Prostate gland (tissue), 2 donors: ENCODE data around the gene TIMM17B. TPM values are rescaled to one million over a fixed set of nuclear protein-coding genes. Genes with fewer than 3 reads are reported as not detected.
A peak's percentile ranks its signal among the peaks of the same experiment; 100 is the strongest.

Experiments
- DNase-seq: peaks from one replicate; pipeline ENCODE4 v3.0.0-alpha.2; 2019; ENCODE audit warnings: low spot score
- H3K27ac ChIP-seq, 2 donors: fragments of 200-600 bp; sonication (generic); 2 replicates each; pipeline ENCODE4 v1.5.1; 2017 to 2019
- H3K27me3 ChIP-seq: fragments of 200-600 bp; sonication (generic); replicated peaks from 2 replicates; pipeline ENCODE4 v1.5.1; 2019; ENCODE audit not compliant: insufficient read depth
- H3K36me3 ChIP-seq, 2 donors: fragments of 200-600 bp; sonication (generic); 1 replicate in 1 of 2; 2 replicates in 1 of 2; pipeline versions ENCODE4 v1.5.1 to v1.8.1; 2017 to 2019
- H3K4me1 ChIP-seq: fragments of 200-600 bp; sonication (generic); replicated peaks from 2 replicates; pipeline ENCODE4 v1.5.1; 2019
- H3K4me3 ChIP-seq, 2 donors: fragments of 200-600 bp; sonication (generic); 2 replicates each; pipeline ENCODE4 v1.5.1; 2017 to 2019
- H3K9me3 ChIP-seq: fragments of 200-600 bp; sonication (generic); 2 replicates; pipeline ENCODE4 v1.5.1; 2017
- POLR2A ChIP-seq: fragments of 450-650 bp; IDR thresholded peaks from one replicate; pipeline ENCODE4 v1.6.1; 2016; ENCODE audit warnings: antibody characterized with exemption, mild to moderate bottlenecking
- POLR2AphosphoS5 ChIP-seq: sonication (generic); formaldehyde crosslinking; IDR thresholded peaks from one replicate; pipeline ENCODE4 v1.6.1; 2017; ENCODE audit warnings: antibody characterized with exemption
- WGBS: methylation state at CpG from one replicate; pipeline ENCODE4 v1.1.5; 2018; 5-methylcytosine and 5-hydroxymethylcytosine counted together
- intact Hi-C: fragments of 100-400 bp; cut with DNase I; formaldehyde crosslinking; loops from one replicate; pipeline ENCODE4 v1.14.2; 2022
- total RNA-seq, 2 donors: library from RNA; depleted of rRNA; stranded (reverse); fragments of >200 nt; gene quantifications; one replicate each; pipeline ENCODE4 v1.1.0, GENCODE V29; 2016
- TF ChIP-seq, protein P1 (sequence below), 4 experiments: fragments of 200-600 bp in 2 of 4; fragments of 450-650 bp in 2 of 4; sonication (generic) in 2 of 4; IDR thresholded peaks; 1 replicate in 3 of 4; 2 replicates in 1 of 4; pipeline ENCODE4 v1.5.1; 2016 to 2019; ENCODE audit warnings: antibody characterized with exemption in 4 of 4, mild to moderate bottlenecking in 2 of 4, moderate library complexity in 2 of 4

The TIMM17B gene
- total RNA-seq, 2 donors from 2014 or later: 58.2 to 85.8 TPM

DNA sequence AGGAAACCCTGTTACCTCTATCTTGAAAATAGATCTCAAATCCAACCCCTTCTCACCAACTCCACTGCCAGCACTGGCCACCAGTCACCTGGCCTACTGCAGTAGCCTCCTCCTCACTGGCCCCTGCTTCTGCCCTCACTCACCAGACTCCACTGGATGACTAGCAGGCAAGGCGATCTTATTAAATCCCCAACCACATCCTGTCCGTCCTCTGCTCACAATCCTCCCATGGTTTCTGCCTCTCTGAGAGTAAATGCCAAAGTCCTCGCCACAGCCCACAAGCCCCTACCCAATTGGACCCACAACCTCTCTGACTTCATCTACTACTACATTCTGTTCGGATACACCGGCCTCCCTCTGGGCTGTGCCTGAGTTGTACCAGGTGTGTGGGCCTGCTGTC is 26.7 kb upstream of the TIMM17B start:
- Histone ChIP-seq H3K9me3 (no peaks in the 10 kb centered on the region), H3K27me3 (no peaks in the 10 kb centered on the region), H3K27ac (no peak overlapping the region), H3K36me3 (no peaks in the 10 kb centered on the region), H3K4me1 (no peaks in the 10 kb centered on the region), H3K4me3 (no peak overlapping the region)
- DNase-seq: no peak
- intact Hi-C loops: no loop called here
- 85% methylated on average over 5 of the region's 5 CpGs for WGBS
- TF ChIP-seq, protein P1, sequence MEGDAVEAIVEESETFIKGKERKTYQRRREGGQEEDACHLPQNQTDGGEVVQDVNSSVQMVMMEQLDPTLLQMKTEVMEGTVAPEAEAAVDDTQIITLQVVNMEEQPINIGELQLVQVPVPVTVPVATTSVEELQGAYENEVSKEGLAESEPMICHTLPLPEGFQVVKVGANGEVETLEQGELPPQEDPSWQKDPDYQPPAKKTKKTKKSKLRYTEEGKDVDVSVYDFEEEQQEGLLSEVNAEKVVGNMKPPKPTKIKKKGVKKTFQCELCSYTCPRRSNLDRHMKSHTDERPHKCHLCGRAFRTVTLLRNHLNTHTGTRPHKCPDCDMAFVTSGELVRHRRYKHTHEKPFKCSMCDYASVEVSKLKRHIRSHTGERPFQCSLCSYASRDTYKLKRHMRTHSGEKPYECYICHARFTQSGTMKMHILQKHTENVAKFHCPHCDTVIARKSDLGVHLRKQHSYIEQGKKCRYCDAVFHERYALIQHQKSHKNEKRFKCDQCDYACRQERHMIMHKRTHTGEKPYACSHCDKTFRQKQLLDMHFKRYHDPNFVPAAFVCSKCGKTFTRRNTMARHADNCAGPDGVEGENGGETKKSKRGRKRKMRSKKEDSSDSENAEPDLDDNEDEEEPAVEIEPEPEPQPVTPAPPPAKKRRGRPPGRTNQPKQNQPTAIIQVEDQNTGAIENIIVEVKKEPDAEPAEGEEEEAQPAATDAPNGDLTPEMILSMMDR (IDR thresholded peaks at IDR 0.05): no peak
- TF ChIP-seq POLR2AphosphoS5 (no peak), POLR2A (no peak)

DNA sequence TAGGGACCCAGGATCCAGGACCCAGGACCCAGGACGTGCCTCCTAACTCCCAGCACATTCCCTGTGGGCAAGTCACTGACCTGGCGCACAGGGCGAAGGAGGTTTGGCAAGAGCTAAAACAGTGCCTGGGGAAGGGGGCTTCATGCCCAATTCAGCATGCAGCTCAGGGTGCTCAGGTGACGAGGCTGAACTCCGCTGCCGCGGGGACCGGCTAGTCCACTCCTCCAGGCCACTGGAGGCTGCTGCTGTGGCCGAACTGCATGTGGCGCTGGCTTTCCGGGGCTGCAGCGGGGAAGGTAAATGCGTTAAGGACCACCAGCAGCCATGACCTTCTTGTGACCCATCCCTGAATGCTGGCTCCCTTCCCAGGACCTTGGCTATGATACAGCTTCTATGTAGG is 26.2 kb upstream of the TIMM17B start:
- 94% methylated on average over 10 of the region's 13 CpGs for WGBS
- no peak overlapping the region for H3K4me3 ChIP-seq
- H3K27me3 ChIP-seq: no peaks in the 10 kb centered on the region
- no peaks in the 10 kb centered on the region for H3K36me3 ChIP-seq
- intact Hi-C loops: no loop called here
- H3K27ac ChIP-seq: no peak overlapping the region
- no peaks in the 10 kb centered on the region for H3K9me3 ChIP-seq
- TF ChIP-seq POLR2AphosphoS5 (no peak), POLR2A (no peak)
- TF ChIP-seq, protein P1 (IDR thresholded peaks at IDR 0.05): no peak
- DNase-seq: no peak
- H3K4me1 ChIP-seq: no peaks in the 10 kb centered on the region

DNA sequence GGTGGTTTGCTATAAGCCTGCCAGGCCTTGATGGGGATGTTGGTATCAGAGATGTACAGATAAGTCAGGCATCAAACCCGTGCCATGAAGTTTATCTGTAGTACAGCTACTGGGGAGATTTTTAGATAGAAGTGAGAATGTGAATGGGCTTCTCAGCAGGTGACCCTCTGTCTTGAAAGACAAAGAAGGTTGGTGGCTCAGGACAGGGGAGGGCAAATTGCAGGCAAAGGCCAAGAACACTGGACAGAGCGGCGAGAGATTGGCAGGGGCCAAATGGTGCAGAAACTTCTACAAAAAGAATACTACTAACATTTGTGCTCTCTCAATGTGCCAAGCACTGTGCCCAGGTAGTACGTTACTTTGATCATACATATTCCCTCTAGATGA is 23.1 kb upstream of the TIMM17B start:
- Histone ChIP-seq H3K36me3 (no peaks in the 10 kb centered on the region), H3K27me3 (no peaks in the 10 kb centered on the region), H3K9me3 (no peaks in the 10 kb centered on the region), H3K27ac (no peak overlapping the region), H3K4me3 (no peak overlapping the region), H3K4me1 (no peaks in the 10 kb centered on the region)
- intact Hi-C loops: no loop called here
- TF ChIP-seq POLR2AphosphoS5: no peak
- TF ChIP-seq POLR2A: no peak
- TF ChIP-seq, protein P1 (IDR thresholded peaks at IDR 0.05): no peak
- WGBS: 87% methylated on average over 4 of the region's 4 CpGs
- no peak for DNase-seq

DNA sequence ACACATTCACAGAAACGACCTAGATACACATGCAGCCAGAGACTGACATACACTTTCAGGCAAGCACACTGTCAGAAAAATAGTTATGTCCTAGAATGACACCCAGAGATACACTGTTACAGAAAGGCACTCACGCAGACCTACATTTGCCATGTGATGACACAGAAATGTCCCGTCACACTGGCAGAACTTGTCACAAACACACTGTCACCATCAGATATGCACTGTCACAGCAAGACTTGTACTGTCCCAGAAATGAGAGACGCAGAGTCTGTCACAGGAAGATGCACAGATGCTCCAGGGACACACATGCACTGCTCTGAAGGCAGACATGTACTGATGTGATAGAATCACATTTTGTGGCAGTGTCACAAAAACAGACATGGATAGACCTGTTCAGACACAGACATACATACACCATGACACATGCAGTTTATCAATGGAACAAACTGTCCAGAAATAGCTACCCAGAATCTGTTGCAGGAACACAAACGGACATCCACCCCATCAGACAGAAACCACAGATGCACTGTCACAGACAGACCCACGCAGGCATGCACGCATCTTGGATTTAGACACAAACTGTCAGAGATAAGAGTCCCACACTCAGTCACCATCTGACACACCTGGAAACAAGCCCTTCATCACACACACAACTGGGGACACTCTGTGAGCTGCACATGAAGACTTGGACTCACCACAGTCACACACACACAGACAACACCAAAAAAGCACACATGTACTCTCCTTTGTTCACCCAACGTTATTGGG is 22.6 kb upstream of the TIMM17B start:
- intact Hi-C loops: loop anchor here (10.0 kb wide), 1 partner anchor 125 kb away; the partner anchor contains the start of gene TFE3
- Histone ChIP-seq H3K27me3 (no peaks in the 10 kb centered on the region), H3K4me1 (no peaks in the 10 kb centered on the region), H3K4me3 (no peak overlapping the region), H3K36me3 (no peaks in the 10 kb centered on the region), H3K9me3 (no peaks in the 10 kb centered on the region), H3K27ac (peak overlapping the region; percentile 71 to 84)
- TF ChIP-seq, protein P1 (IDR thresholded peaks at IDR 0.05): no peak
- no peak for TF ChIP-seq POLR2AphosphoS5
- TF ChIP-seq POLR2A: no peak
- WGBS: 50% methylated on average over 8 of the region's 8 CpGs
- DNase-seq: no peak

DNA sequence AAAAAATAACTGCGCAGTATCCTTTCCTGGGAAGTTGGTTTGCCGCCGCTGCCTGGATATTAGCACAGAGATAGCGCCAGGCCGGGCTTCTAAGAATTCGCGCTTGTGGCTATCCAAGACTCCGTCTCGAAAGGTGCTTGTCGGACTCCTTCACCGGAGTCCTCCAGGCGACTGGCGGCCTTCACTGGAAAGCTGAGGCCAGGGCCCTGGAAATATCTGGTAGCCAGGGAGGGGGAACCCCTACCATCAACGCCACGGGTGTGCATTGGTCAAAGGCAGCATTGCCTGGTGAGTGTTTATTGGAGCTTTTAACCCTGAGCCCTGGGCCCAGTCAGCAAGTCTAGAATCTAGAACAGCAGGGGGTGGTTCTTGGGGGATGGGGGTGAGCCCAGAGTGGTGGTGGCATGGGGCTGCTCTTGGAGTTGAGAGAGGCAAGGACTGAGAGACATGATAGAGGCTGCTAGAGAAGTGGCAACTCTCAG is 21.8 kb upstream of the TIMM17B start:
- Histone ChIP-seq H3K27me3 (no peaks in the 10 kb centered on the region), H3K36me3 (no peaks in the 10 kb centered on the region), H3K4me3 (peak overlapping the region; percentile 53 to 57), H3K27ac (peak overlapping the region; percentile 71 to 84), H3K4me1 (no peaks in the 10 kb centered on the region), H3K9me3 (no peaks in the 10 kb centered on the region)
- DNase-seq: no peak
- intact Hi-C loops: loop anchor here (10.0 kb wide), 1 partner anchor 125 kb away; the partner anchor contains the start of gene TFE3
- TF ChIP-seq, protein P1 (IDR thresholded peaks at IDR 0.05): no peak
- TF ChIP-seq POLR2A (no peak), POLR2AphosphoS5 (no peak)
- WGBS: 6% methylated on average over 13 of the region's 15 CpGs
